Caco-2 (cell line): Measurements from ENCODE around the gene CMSS1. TPM values are rescaled to one million over a fixed set of nuclear protein-coding genes. Genes with fewer than 3 reads are reported as not detected.

Experiments used
- BruUV-seq: library from RNA; stranded (reverse); fragments of 400-500 nt; replicated peaks from 2 replicates; lab custom pipeline; 2021; lab: Mats Ljungman, UMichigan
- CTCF ChIA-PET: fragments of 300-600 bp; sonication (Branson Sonifier 250); formaldehyde crosslinking; loops from one replicate; lab custom pipeline; 2022; ENCODE audit warnings: antibody characterized with exemption; lab: Charles Lee
- POLR2A ChIA-PET: fragments of 300-600 bp; sonication (Branson Sonifier 250); formaldehyde crosslinking; loops from one replicate; lab custom pipeline; 2022; ENCODE audit warnings: antibody characterized with exemption; lab: Charles Lee
- DNase-seq, 2 experiments: peaks; one replicate each; pipeline versions ENCODE4 v3.0.0 to v3.0.0-alpha.2; 2020 to 2022
- H3K27me3 ChIP-seq: replicated peaks from 2 replicates; pipeline ENCODE4 v1.6.0; 2011; ENCODE audit warnings: low read length; ENCODE audit not compliant: control insufficient read depth, insufficient read depth
- H3K36me3 ChIP-seq: 2 replicates; pipeline ENCODE4 v1.5.1; 2011; ENCODE audit warnings: low read length; ENCODE audit not compliant: control insufficient read depth, insufficient read depth
- H3K4me1 ChIP-seq: fragments of 250-450 bp; sonication (Bioruptor Pico); 2 replicates; pipeline ENCODE4 v1.5.1; 2020; ENCODE audit warnings: mild to moderate bottlenecking
- H3K4me3 ChIP-seq: 2 replicates; pipeline ENCODE4 v1.5.1; 2011; ENCODE audit warnings: low read depth, mild to moderate bottlenecking, control low read depth, low read length
- H3K9me3 ChIP-seq: fragments of 250-450 bp; sonication (Bioruptor Pico); 2 replicates; pipeline ENCODE4 v1.5.1; 2020; ENCODE audit warnings: mild to moderate bottlenecking, moderate library complexity
- H3K27ac Mint-ChIP-seq: one replicate; pipeline ENCODE4 v1.8.0; 2022; ENCODE audit warnings: mixed read lengths; ENCODE audit not compliant: unreplicated experiment
- H3K27me3 Mint-ChIP-seq: one replicate; pipeline ENCODE4 v1.8.0; 2022; ENCODE audit warnings: mixed read lengths; ENCODE audit not compliant: insufficient read depth, unreplicated experiment
- H3K36me3 Mint-ChIP-seq: one replicate; pipeline ENCODE4 v1.8.0; 2022; ENCODE audit warnings: mild to moderate bottlenecking, mixed read lengths; ENCODE audit not compliant: insufficient read depth, unreplicated experiment
- H3K4me1 Mint-ChIP-seq: one replicate; pipeline ENCODE4 v1.8.0; 2022; ENCODE audit warnings: low read depth, mixed read lengths; ENCODE audit not compliant: unreplicated experiment
- H3K4me3 Mint-ChIP-seq: one replicate; pipeline ENCODE4 v1.8.0; 2022; ENCODE audit warnings: mild to moderate bottlenecking, moderate library complexity, mixed read lengths; ENCODE audit not compliant: unreplicated experiment
- H3K9me3 Mint-ChIP-seq: one replicate; pipeline ENCODE4 v1.8.0; 2022; ENCODE audit warnings: mixed read lengths; ENCODE audit not compliant: unreplicated experiment
- intact Hi-C: fragments of 100-400 bp; cut with micrococcal nuclease; formaldehyde crosslinking; loops from one replicate; pipeline ENCODE4 v1.10.0; 2022; ENCODE audit not compliant: unreplicated experiment
- total RNA-seq: library from RNA; stranded (reverse); gene quantifications from 2 replicates; pipeline ENCODE4 v1.2.3, GENCODE V29; 2022
- TF ChIP-seq, protein P1 (sequence below), 2 experiments: fragments of 200-600 bp in 1 of 2; IDR thresholded peaks; 1 replicate in 1 of 2; 2 replicates in 1 of 2; pipeline versions ENCODE4 v1.5.1 to v1.8.0; 2011 to 2022; ENCODE audit warnings: antibody characterized with exemption in 1 of 2, control low read depth in 1 of 2, inconsistent platforms in 1 of 2, low read depth in 1 of 2, low read length in 1 of 2, mild to moderate bottlenecking in 1 of 2, moderate library complexity in 1 of 2; ENCODE audit not compliant: insufficient read depth in 1 of 2, severe bottlenecking in 1 of 2, unreplicated experiment in 1 of 2

The CMSS1 gene
- total RNA-seq, 1 experiment from 2014 or later: 54.4 TPM

DNA sequence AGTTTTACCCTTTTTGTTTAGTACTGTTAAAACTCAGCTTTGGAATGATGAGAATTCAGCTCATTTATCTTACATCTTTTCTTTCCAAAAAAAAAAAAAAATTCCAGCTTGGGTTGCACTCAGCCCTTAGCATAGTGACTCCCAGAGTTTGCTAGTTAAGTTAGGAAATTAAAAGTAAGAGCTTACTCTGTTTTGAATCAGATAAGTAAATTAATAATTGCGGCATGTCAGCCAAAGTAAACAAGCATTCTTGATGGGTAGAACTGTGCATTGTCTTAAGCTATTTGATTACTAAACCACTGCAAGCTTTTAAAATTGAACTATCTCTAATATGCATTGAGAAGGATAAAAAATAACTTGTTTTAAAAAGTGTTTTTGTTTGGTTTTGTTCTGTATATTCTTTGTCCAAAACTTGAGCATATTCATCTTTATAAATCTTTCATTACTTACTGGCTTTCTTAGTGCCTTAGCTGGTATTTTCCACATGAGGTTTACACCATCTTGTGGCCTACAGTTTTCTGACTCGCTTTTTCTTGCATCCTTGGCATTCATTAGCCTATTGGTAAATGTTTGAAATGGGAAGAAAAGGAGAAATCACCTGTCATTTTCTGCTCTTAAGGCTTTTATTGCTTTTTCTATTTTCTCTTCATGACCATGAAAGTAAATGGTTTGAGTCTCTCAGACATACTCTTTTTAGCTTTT, 189.1 kb downstream of the CMSS1 start:
- no peaks in the 10 kb centered on the region for H3K36me3 Mint-ChIP-seq
- peaks cover 50% of the 10 kb centered on the region for H3K4me1 Mint-ChIP-seq
- Histone ChIP-seq H3K9me3 (no peaks in the 10 kb centered on the region), H3K4me3 (no peak overlapping the region), H3K27me3 (no peaks in the 10 kb centered on the region), H3K36me3 (no peaks in the 10 kb centered on the region), H3K4me1 (peaks cover 44% of the 10 kb centered on the region)
- intact Hi-C loops: loop anchor here (2.0 kb wide), 1 partner anchor 164 kb away; no protein-coding TSS in a partner anchor
- ChIA-PET POLR2A (interaction anchor here (0.5 kb wide), 1 partner anchor 40 kb away, joined by 3 read pairs; no protein-coding TSS in a partner anchor), CTCF (no interaction called here)
- TF ChIP-seq, protein P1, sequence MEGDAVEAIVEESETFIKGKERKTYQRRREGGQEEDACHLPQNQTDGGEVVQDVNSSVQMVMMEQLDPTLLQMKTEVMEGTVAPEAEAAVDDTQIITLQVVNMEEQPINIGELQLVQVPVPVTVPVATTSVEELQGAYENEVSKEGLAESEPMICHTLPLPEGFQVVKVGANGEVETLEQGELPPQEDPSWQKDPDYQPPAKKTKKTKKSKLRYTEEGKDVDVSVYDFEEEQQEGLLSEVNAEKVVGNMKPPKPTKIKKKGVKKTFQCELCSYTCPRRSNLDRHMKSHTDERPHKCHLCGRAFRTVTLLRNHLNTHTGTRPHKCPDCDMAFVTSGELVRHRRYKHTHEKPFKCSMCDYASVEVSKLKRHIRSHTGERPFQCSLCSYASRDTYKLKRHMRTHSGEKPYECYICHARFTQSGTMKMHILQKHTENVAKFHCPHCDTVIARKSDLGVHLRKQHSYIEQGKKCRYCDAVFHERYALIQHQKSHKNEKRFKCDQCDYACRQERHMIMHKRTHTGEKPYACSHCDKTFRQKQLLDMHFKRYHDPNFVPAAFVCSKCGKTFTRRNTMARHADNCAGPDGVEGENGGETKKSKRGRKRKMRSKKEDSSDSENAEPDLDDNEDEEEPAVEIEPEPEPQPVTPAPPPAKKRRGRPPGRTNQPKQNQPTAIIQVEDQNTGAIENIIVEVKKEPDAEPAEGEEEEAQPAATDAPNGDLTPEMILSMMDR (IDR thresholded peaks at IDR 0.05; ENCODE audit: insufficient read depth in 1 of 2, low read depth in 1 of 2, low read length in 1 of 2, severe bottlenecking in 1 of 2, unreplicated experiment in 1 of 2): no peak
- H3K9me3 Mint-ChIP-seq: no peaks in the 10 kb centered on the region
- no TSS peak for BruUV-seq
- H3K27ac Mint-ChIP-seq: peak overlapping the region; percentile 29
- H3K4me3 Mint-ChIP-seq: no peak overlapping the region
- DNase-seq: no peak
- no peaks in the 10 kb centered on the region for H3K27me3 Mint-ChIP-seq

DNA sequence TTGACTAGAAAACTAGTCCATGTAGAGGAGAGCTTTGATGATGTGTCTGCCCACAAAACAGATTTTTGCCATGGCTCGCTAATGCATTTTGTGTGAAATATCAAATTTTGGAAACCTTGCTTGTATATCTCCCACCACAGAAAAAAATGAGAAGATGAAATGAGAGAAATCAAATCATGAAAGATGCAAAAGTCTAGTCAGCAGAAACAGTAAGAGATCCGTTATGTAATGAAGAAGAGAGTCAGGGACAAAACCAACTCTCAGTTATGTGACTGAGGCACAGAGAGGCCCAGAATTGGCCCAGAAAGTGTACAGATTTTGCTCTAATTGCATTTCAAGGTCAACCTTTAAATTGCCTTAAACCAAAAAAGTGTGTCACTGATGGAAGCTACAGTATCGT, 189.7 kb downstream of the CMSS1 start:
- H3K4me1 Mint-ChIP-seq: peaks cover 44% of the 10 kb centered on the region
- POLR2A ChIA-PET: no interaction called here

DNA sequence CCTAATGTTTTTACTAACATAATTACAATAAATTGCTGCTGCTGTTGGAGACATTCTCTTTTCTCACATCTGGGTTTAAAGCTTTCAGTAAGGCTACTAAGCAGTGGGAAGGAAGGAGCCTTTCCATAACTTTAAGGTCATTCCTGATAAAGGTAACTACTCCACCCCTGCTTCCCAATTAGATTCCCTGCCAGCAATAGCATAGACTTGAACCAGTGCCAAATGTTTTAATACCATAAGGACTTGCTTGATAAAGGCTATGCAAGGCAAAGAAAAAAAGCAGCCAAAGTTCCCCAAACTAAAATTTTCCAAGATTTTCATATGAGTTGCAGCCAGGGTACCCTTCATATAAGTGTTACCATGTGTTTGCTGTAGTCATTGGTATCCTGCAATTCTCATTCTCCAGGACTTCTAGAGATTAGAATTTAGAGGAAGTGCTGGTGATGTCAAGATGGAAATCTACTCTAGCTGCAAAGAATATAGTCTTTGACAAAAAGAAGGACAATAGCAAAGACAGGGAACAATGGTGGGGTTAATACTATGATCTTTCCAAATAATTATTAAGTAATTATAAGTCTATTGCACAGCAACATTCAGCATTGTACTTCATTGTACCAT, 190.5 kb downstream of the CMSS1 start:
- no peak overlapping the region for H3K27ac Mint-ChIP-seq
- H3K4me1 Mint-ChIP-seq: peaks cover 35% of the 10 kb centered on the region
- Histone ChIP-seq H3K36me3 (no peaks in the 10 kb centered on the region), H3K9me3 (no peaks in the 10 kb centered on the region), H3K4me3 (no peak overlapping the region), H3K27me3 (no peaks in the 10 kb centered on the region), H3K4me1 (peaks cover 30% of the 10 kb centered on the region)
- H3K9me3 Mint-ChIP-seq: no peaks in the 10 kb centered on the region
- DNase-seq: no peak
- intact Hi-C loops: no loop called here
- CTCF ChIA-PET: no interaction called here
- no peaks in the 10 kb centered on the region for H3K27me3 Mint-ChIP-seq
- POLR2A ChIA-PET: no interaction called here
- H3K36me3 Mint-ChIP-seq: no peaks in the 10 kb centered on the region
- TF ChIP-seq, protein P1 (IDR thresholded peaks at IDR 0.05; ENCODE audit: insufficient read depth in 1 of 2, low read depth in 1 of 2, low read length in 1 of 2, severe bottlenecking in 1 of 2, unreplicated experiment in 1 of 2): no peak
- no TSS peak for BruUV-seq
- H3K4me3 Mint-ChIP-seq: no peak overlapping the region

More for the DNA sequence above, 189.7 kb downstream of the CMSS1 start:
- CTCF ChIA-PET: no interaction called here
- H3K9me3 Mint-ChIP-seq: no peaks in the 10 kb centered on the region
- Histone ChIP-seq H3K27me3 (no peaks in the 10 kb centered on the region), H3K4me1 (peaks cover 39% of the 10 kb centered on the region), H3K36me3 (no peaks in the 10 kb centered on the region), H3K9me3 (no peaks in the 10 kb centered on the region), H3K4me3 (no peak overlapping the region)
- no peak overlapping the region for H3K4me3 Mint-ChIP-seq
- no peak overlapping the region for H3K27ac Mint-ChIP-seq
- BruUV-seq: no TSS peak
- H3K27me3 Mint-ChIP-seq: no peaks in the 10 kb centered on the region
- no peak for DNase-seq
- TF ChIP-seq, protein P1 (IDR thresholded peaks at IDR 0.05; ENCODE audit: insufficient read depth in 1 of 2, low read depth in 1 of 2, low read length in 1 of 2, severe bottlenecking in 1 of 2, unreplicated experiment in 1 of 2): no peak
- no peaks in the 10 kb centered on the region for H3K36me3 Mint-ChIP-seq
- intact Hi-C loops: loop anchor here (2.0 kb wide), 1 partner anchor 165 kb away; no protein-coding TSS in a partner anchor
